HepG2 (cell line): Measurements from ENCODE around the gene SYS1. TPM values are rescaled to one million over a fixed set of nuclear protein-coding genes. Genes with fewer than 3 reads are reported as not detected.

Source experiments
- AKAP8 ChIP-seq: sonication (generic); formaldehyde crosslinking; IDR thresholded peaks from 2 replicates; pipeline ENCODE4 v1.5.1; 2020; ENCODE audit warnings: mild to moderate bottlenecking, missing genetic modification reagents
- CHD2 ChIP-seq: IDR thresholded peaks from 2 replicates; pipeline ENCODE4 v1.6.1; 2011; ENCODE audit warnings: low read depth, low read length, improper control_type of control experiment
- IKZF4 ChIP-seq: sonication (generic); formaldehyde crosslinking; IDR thresholded peaks from 2 replicates; pipeline ENCODE4 v1.5.1; 2020; ENCODE audit warnings: borderline replicate concordance, mild to moderate bottlenecking, low read depth, missing genetic modification reagents; ENCODE audit errors: not compliant biosample characterization
- NONO ChIP-seq, 2 experiments: fragments of 450-650 bp in 1 of 2; sonication (generic) in 1 of 2; formaldehyde crosslinking in 1 of 2; IDR thresholded peaks in 1 of 2; conservative IDR thresholded peaks in 1 of 2; 2 replicates each; pipeline versions ENCODE4 v1.6.1 to v1.8.0; 2017 to 2022; ENCODE audit warnings: mild to moderate bottlenecking in 1 of 2, missing genetic modification reagents in 1 of 2, moderate library complexity in 1 of 2
- PCBP1 ChIP-seq: fragments of 200-400 bp; formaldehyde crosslinking; IDR thresholded peaks from 2 replicates; pipeline ENCODE4 v1.6.1; 2017; ENCODE audit warnings: mild to moderate bottlenecking, low read depth, low read length, borderline replicate concordance
- SP2 ChIP-seq: sonication (generic); formaldehyde crosslinking; IDR thresholded peaks from 2 replicates; pipeline ENCODE4 v1.5.1; 2020; ENCODE audit warnings: mild to moderate bottlenecking, missing genetic modification reagents
- ZNF124 ChIP-seq: sonication (generic); formaldehyde crosslinking; IDR thresholded peaks from 2 replicates; pipeline ENCODE4 v1.4.0; 2020; ENCODE audit warnings: missing genetic modification reagents
- ZNF546 ChIP-seq: sonication (generic); formaldehyde crosslinking; conservative IDR thresholded peaks from 2 replicates; pipeline ENCODE4 v1.8.1; 2023; ENCODE audit warnings: mild to moderate bottlenecking, missing genetic modification reagents
- ZNF577 ChIP-seq: sonication (generic); formaldehyde crosslinking; IDR thresholded peaks from 2 replicates; pipeline ENCODE4 v1.4.0; 2020; ENCODE audit warnings: mild to moderate bottlenecking, low read depth, missing genetic modification reagents, borderline replicate concordance
- ZNF597 ChIP-seq: sonication (generic); formaldehyde crosslinking; IDR thresholded peaks from 2 replicates; pipeline ENCODE4 v1.5.0; 2020; ENCODE audit warnings: missing genetic modification reagents
- ZNF7 ChIP-seq: IDR thresholded peaks from 2 replicates; pipeline ENCODE4 v1.6.1; 2016; ENCODE audit warnings: missing biosample characterization, missing genetic modification reagents
- ZNF746 ChIP-seq: sonication (generic); formaldehyde crosslinking; IDR thresholded peaks from 2 replicates; pipeline ENCODE4 v1.8.0; 2022; ENCODE audit warnings: mild to moderate bottlenecking, missing genetic modification reagents
- polyA plus RNA-seq, 8 experiments: library from polyadenylated mRNA; depleted of rRNA in 3 of 8; stranded (reverse) in 7 of 8; unstranded in 1 of 8; fragments of >200 nt; fragmentation: Illumina TruSeq in 4 of 8; extraction: Trizol in 4 of 8; gene quantifications; 2 replicates each; pipeline versions ENCODE4 v1.2.1 to v1.2.3, GENCODE V29; 2011 to 2016; ENCODE audit warnings: low read depth in 4 of 8, missing spikeins in 1 of 8, mixed read lengths in 1 of 8; ENCODE audit not compliant: insufficient read depth in 1 of 8
- total RNA-seq, 5 experiments: library from RNA; depleted of rRNA; stranded (reverse); fragments of >200 nt; fragmentation: Illumina TruSeq; extraction: Trizol; gene quantifications; 2 replicates each; pipeline ENCODE4 v1.2.3, GENCODE V29; 2016; ENCODE audit warnings: low read depth in 1 of 5
- TF ChIP-seq, protein P1 (sequence below): sonication (generic); formaldehyde crosslinking; IDR thresholded peaks from 2 replicates; pipeline ENCODE4 v1.4.0; 2020; ENCODE audit warnings: mild to moderate bottlenecking, low read depth, missing genetic modification reagents

The SYS1 gene
- total and polyA plus RNA-seq, 2 of the 13 experiments (the other 11 are each of a cell fraction or from before 2014, with no cell fraction given) = 38.3 to 65.6 TPM

DNA sequence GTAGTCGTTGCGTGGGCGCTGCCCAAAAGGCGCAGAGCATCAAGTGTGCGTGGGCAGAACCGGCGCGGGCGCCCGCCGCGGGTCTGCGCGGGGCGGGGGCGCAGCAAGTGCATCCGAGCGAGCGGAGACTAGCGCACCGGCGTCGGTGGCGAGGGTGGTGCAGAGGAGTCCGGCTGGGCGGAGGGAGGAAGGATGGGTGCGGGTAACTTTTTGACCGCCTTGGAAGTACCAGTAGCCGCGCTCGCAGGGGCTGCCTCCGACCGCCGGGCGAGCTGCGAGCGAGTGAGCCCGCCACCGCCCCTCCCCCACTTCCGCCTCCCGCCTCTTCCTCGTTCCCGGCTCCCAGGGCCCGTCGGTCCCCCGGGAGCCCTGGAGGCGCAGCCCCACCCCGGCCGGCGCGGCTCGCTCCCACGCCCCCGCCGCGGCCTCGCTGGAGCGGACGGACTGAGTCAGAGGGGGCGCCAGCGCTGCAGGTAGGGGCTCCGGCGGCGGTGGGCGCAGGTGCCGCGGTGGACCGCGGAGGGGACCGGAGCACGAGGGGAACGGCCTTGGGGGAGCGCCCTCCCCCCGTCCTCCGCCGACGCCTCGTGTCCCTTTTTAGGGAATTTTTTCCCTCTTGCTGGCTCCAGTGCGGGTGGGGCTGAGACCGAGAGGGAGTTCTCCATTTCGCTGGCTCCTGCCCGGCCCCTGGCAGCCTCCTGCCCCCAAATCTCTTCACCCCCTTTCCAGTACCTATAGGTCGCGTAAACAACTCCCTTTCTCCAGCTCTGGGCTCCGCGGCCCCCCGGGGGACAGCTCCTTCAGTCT is 43.5 kb downstream of the SYS1 start (continued):
- no peak for TF ChIP-seq ZNF7 (CRISPR knock-in tag)
- no peak for TF ChIP-seq NONO (IDR thresholded peaks at IDR 0.05)
- TF ChIP-seq NONO (CRISPR knock-in tag; conservative IDR thresholded peaks at IDR 0.05) = peak; percentile 78; the same call in 1 of the 2 replicates
- TF ChIP-seq, protein P1, sequence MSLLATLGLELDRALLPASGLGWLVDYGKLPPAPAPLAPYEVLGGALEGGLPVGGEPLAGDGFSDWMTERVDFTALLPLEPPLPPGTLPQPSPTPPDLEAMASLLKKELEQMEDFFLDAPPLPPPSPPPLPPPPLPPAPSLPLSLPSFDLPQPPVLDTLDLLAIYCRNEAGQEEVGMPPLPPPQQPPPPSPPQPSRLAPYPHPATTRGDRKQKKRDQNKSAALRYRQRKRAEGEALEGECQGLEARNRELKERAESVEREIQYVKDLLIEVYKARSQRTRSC = no peak
- no peak for TF ChIP-seq ZNF577
- TF ChIP-seq SP2 (CRISPR knock-in tag) = no peak; the same call in 1 of the 2 replicates
- no peak; the same call in 1 of the 2 replicates for TF ChIP-seq ZNF546 (CRISPR knock-in tag)
- TF ChIP-seq ZNF597 (CRISPR knock-in tag) = no peak
- 0 out of 2 replicates have a peak, but pooled peaks have one; percentile 13 for TF ChIP-seq PCBP1
- TF ChIP-seq ZNF124 (CRISPR knock-in tag) = 0 out of 2 replicates have a peak, but pooled peaks have one; percentile 24
- peak; percentile 41; the same call in 1 of the 2 replicates for TF ChIP-seq AKAP8 (CRISPR knock-in tag)
- no peak for TF ChIP-seq IKZF4 (CRISPR knock-in tag)
- 0 out of 2 replicates have a peak, but pooled peaks have one; percentile 39 for TF ChIP-seq ZNF746 (CRISPR knock-in tag)
- TF ChIP-seq CHD2 = peak; percentile 24; the same call in 1 of the 2 replicates
